SK-N-SH treated with all-trans-retinoic acid at 6 μM for 48 hours (cell line): ENCODE measurements around the gene KCNA1.

Source experiments
- ZNF8 ChIP-seq: fragments of 450-650 bp; formaldehyde crosslinking; IDR thresholded peaks from 2 replicates; pipeline ENCODE4 v1.5.0; 2020; ENCODE audit warnings: mild to moderate bottlenecking, moderate library complexity
- TF ChIP-seq, protein P1 (sequence below): fragments of 250-450 bp; sonication (Bioruptor Pico); IDR thresholded peaks from 2 replicates; pipeline ENCODE4 v1.8.0; 2021; ENCODE audit warnings: low read depth, mild to moderate bottlenecking, moderate library complexity, borderline replicate concordance

DNA sequence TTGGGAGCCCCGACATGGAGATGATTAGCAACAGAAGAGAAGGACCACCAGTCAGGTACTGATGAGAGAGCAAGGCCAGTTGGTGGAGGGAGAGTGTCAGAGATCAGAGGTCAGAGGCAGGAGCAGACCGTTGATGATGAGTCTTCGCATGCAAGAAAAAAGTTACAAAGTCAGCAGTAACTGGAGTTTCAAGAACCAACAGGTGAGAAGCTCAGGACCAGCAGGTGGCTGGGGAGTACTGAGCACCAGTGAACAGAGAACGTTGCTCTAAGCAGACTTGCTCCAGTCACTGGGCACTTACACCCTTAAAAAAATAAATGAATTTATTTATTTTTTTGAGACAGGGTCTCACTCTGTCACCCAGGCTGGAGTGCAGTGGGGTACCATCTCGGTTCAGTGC, 44.5 kb upstream of the KCNA1 start:
- TF ChIP-seq, protein P1, sequence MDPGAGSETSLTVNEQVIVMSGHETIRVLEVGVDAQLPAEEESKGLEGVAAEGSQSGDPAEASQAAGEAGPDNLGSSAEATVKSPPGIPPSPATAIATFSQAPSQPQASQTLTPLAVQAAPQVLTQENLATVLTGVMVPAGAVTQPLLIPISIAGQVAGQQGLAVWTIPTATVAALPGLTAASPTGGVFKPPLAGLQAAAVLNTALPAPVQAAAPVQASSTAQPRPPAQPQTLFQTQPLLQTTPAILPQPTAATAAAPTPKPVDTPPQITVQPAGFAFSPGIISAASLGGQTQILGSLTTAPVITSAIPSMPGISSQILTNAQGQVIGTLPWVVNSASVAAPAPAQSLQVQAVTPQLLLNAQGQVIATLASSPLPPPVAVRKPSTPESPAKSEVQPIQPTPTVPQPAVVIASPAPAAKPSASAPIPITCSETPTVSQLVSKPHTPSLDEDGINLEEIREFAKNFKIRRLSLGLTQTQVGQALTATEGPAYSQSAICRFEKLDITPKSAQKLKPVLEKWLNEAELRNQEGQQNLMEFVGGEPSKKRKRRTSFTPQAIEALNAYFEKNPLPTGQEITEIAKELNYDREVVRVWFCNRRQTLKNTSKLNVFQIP (CRISPR knock-in tag): no peak
- TF ChIP-seq ZNF8 (CRISPR knock-in tag): no peak
